IPS-NIHi7 (cell line): ENCODE data around the gene KANK4.

Source experiments
- DNase-seq: peaks from one replicate; pipeline ENCODE4 v3.0.0; 2012; ENCODE audit warnings: mixed read lengths; ENCODE audit errors: extremely low spot score

KANK4 gene

DNA sequence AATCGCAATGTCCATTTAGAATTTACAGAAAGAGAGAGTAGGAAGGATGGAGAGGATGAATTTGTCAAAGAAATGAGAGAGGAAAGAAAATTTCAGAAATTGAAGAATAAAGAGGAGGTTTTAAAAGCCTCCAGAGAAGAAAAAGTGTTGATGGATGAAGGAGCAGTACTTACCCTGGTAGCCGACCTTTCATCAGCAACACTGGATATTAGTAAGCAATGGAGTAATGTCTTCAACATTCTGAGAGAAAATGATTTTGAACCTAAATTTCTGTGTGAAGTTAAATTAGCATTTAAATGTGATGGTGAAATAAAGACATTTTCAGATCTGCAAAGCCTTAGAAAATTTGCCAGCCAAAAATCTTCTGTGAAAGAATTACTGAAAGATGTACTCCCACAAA is 112.0 kb downstream of the KANK4 start:
- DNase-seq: no peak

GRCh38 chr1:62198781-62199125 is 120.5 kb downstream of the KANK4 start:
- DNase-seq: no peak

GRCh38 chr1:62198069-62198780 is 121.0 kb downstream of the KANK4 start:
- peak; percentile 52 for DNase-seq

GRCh38 chr1:62196086-62196690 is 123.0 kb downstream of the KANK4 start:
- no peak for DNase-seq

DNA sequence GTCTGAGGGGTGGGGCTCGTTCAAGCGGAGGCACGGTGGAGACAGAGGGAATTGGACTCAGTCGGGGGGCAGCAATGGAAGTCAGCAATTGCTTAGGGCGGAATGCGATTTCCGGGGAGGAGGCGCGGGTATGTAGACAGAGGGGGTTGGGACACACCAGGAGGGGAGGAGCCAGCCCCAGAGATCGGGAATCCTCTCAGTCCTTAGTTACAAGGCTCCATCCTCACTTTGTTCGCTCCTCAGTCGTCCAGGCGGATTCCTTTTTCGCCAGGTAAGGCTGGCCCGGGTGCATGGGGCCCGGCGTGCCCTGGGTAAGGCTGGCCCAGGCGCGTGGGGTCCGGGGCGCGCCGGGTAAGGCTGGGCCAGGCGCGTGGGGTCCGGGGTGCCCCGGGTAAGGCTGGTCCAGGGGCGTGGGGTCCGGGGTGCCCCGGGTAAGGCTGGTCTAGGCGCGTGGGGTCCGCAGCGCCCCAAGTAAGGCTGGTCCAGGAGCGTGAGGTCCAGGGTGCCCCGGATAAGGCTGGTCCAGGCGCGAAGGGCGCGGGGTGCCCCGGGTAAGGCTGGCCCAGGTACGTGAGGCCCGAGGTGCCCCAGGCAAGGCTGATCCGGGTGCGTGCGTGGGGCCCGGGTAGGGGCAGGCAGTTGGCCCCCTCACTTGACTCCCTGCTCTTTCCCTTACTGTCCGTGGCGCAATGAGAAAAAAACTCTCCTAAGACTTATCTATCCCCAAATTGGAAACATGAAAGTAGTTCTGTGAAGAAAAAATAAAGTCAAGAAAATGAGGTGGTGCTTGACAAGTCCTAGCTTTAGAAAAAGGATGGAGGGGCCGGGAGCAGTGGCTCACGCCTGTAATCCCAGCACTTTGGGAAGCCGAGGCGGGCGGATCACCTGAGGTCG is 124.3 kb downstream of the KANK4 start, which contains the start of gene L1TD1:
TSS of gene L1TD1 (plus strand) at position 199 of the 894 bp plus-strand sequence. CDS start 11,780 bp downstream, outside the sequence.
- peak; percentile 95 for DNase-seq

- DNase-seq: no peak
Observed at GRCh38 chr1:62188111-62188510, 131.1 kb downstream of the KANK4 start.

GRCh38 chr1:62187548-62187947 is 131.7 kb downstream of the KANK4 start:
- DNase-seq: no peak
